H1 (cell line): ENCODE results near the gene GDPD2. TPM values are rescaled to one million over a fixed set of nuclear protein-coding genes. Genes with fewer than 3 reads are reported as not detected.

Experiments used
- CHD2 ChIP-seq: IDR thresholded peaks from 2 replicates; pipeline ENCODE4 v1.6.1; 2012; ENCODE audit warnings: low read length, improper control_type of control experiment
- PHF8 ChIP-seq: fragments of 200-600 bp; sonication (generic); conservative IDR thresholded peaks from 2 replicates; pipeline ENCODE4 v1.7.1; 2012; ENCODE audit warnings: low read depth, mild to moderate bottlenecking, inconsistent platforms, low read length, moderate library complexity
- POLR2A ChIP-seq, 2 experiments: IDR thresholded peaks; 1 replicate in 1 of 2; 2 replicates in 1 of 2; pipeline ENCODE4 v1.6.1; 2011; ENCODE audit warnings: low read depth in 2 of 2, low read length in 2 of 2, mild to moderate bottlenecking in 2 of 2; ENCODE audit errors: control extremely low read depth in 1 of 2
- POLR2AphosphoS5 ChIP-seq: IDR thresholded peaks from 2 replicates; pipeline ENCODE4 v1.6.1; 2011; ENCODE audit warnings: low read depth, low read length
- RNF2 ChIP-seq: fragments of 200-900, 300-1000 bp; sonication (generic); IDR thresholded peaks from 2 replicates; pipeline ENCODE4 v1.7.1; 2016; ENCODE audit warnings: borderline replicate concordance, low read depth, mild to moderate bottlenecking, antibody characterized with exemption, low read length; ENCODE audit not compliant: poor library complexity, severe bottlenecking; ENCODE audit errors: missing control alignments
- TCF12 ChIP-seq: IDR thresholded peaks from 2 replicates; pipeline ENCODE4 v1.6.1; 2011; ENCODE audit warnings: low read depth, mild to moderate bottlenecking, low read length
- polyA plus RNA-seq, 7 experiments: library from polyadenylated mRNA; depleted of rRNA in 3 of 7; stranded (reverse) in 5 of 7; unstranded in 2 of 7; fragments of >200 nt in 5 of 7; fragments of 200-250 nt in 2 of 7; gene quantifications; 1 replicate in 5 of 7; 2 replicates in 1 of 7; 4 replicates in 1 of 7; pipeline versions ENCODE4 v1.2.1 to v1.2.3, GENCODE V29; 2011 to 2013; ENCODE audit warnings: missing spikeins in 2 of 7, mixed read lengths in 2 of 7
- total RNA-seq: library from RNA; stranded (reverse); fragmentation: NEBNext Ultra II Directional; extraction: Animal tissue kit (Norgen Biotek cat#: 25700); gene quantifications from 2 replicates; pipeline ENCODE4 v1.2.1, GENCODE V29; 2021

GDPD2 gene
- total and polyA plus RNA-seq, 2 of the 8 experiments (the other 6 are each of a cell fraction or from before 2014, with no cell fraction given), result 25.6 to 68.3 TPM

DNA sequence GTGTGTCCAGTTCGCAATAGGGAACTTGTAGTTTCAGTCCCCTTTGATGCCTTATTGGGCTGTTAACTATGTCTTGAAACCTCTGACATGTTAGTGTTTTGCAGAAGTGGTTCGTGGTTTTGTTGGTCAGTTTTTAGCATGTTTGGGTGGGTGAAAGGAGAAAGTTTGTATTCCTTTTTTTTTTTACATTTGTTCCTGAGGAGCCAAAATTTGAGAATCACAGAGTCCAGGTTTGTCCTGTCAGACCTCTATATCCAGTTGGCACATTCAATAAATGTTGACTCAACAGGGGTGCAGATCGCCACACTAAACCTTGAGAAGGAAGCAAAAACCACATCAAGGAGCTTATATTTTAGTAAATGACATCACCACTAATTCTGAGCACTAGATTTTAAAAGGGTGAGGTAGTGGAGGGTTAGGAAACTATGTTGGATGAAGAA is 47.8 kb downstream of the GDPD2 start (continued):
- TF ChIP-seq CHD2 (no peak), PHF8 (no peak), TCF12 (no peak), POLR2AphosphoS5 (no peak), RNF2 (no peak), POLR2A (IDR thresholded peaks at IDR 0.05; ENCODE audit: control extremely low read depth in 1 of 2, low read depth in 2 of 2, low read length in 2 of 2) (no peak)
